IPS DF 19.7 (cell line): ENCODE measurements around the gene UPK3A.
"Not testable (repeated sequence)": the region's sequence is repeated elsewhere in the genome, so short reads cannot be mapped to it uniquely, and the experiment has no call there.

Experiments
- DNase-seq: peaks from one replicate; pipeline ENCODE4 v3.0.0-alpha.2; 2013; ENCODE audit warnings: low read depth, low spot score

The UPK3A gene

GRCh38 chr22:45257941-45258340 is 26.8 kb upstream of the UPK3A start:
- DNase-seq, result not testable (repeated sequence)

GRCh38 chr22:45259754-45260394 is 24.9 kb upstream of the UPK3A start:
- no peak for DNase-seq

GRCh38 chr22:45260395-45260759 is 24.4 kb upstream of the UPK3A start:
- not testable (repeated sequence) for DNase-seq

GRCh38 chr22:45261407-45262088 is 23.2 kb upstream of the UPK3A start:
- DNase-seq, result no peak

GRCh38 chr22:45262195-45262930 is 22.4 kb upstream of the UPK3A start:
- DNase-seq, result no peak

GRCh38 chr22:45262931-45263462 is 21.8 kb upstream of the UPK3A start:
- DNase-seq, result no peak

GRCh38 chr22:45263463-45264269 is 21.1 kb upstream of the UPK3A start:
- peak; percentile 40 for DNase-seq

- no peak for DNase-seq
Measured at GRCh38 chr22:45265535-45265934, 19.2 kb upstream of the UPK3A start.

GRCh38 chr22:45268167-45268957 is 16.4 kb upstream of the UPK3A start:
- peak; percentile 88 for DNase-seq

GRCh38 chr22:45268958-45269844 is 15.5 kb upstream of the UPK3A start:
- DNase-seq, result no peak

- DNase-seq, result no peak
Measured at GRCh38 chr22:45270095-45271020, 14.4 kb upstream of the UPK3A start.

- DNase-seq, result no peak
Measured at GRCh38 chr22:45271667-45272201, 13.0 kb upstream of the UPK3A start.

- no peak for DNase-seq
Measured at GRCh38 chr22:45272498-45272897, 12.3 kb upstream of the UPK3A start.

GRCh38 chr22:45273452-45274075 is 11.2 kb upstream of the UPK3A start:
- no peak for DNase-seq

- no peak for DNase-seq
Measured at GRCh38 chr22:45276507-45277105, 8.1 kb upstream of the UPK3A start.

GRCh38 chr22:45277720-45278119 is 7.0 kb upstream of the UPK3A start:
- not testable (repeated sequence) for DNase-seq

GRCh38 chr22:45278125-45278524 is 6.6 kb upstream of the UPK3A start:
- DNase-seq, result no peak

- DNase-seq, result no peak
Measured at GRCh38 chr22:45280587-45280980, 4.2 kb upstream of the UPK3A start.
